NT2/D1 (cell line): ENCODE results near the gene ASAP2.

ENCODE experiments used
- SUZ12 ChIP-seq: IDR thresholded peaks from 2 replicates; pipeline ENCODE4 v1.6.1; 2011; ENCODE audit not compliant: insufficient read length, insufficient read depth; ENCODE audit errors: extremely low read depth
- YY1 ChIP-seq: IDR thresholded peaks from 2 replicates; pipeline ENCODE4 v1.6.1; 2011; ENCODE audit not compliant: insufficient read length, insufficient read depth

DNA sequence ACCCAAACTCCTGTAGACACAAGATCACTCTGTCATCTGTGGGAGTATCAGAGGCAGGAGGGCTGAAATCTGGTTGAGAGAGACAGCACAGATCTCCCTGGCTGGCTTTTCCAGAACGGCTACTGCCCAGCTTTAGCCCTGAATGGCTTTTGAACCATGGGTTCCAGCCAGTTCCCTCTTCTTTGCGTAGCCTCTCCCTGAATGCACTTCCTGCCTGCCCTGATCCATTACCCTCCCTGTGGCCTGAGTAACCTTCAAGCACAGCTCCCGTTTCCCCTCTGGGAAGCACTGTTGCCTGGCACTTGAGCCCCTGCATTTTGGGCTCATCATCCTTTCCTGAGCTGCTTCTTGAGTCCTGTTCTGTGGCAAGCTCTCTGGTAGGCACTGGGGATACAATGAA, 68.8 kb downstream of the ASAP2 start:
- TF ChIP-seq SUZ12 (no peak), YY1 (no peak)
